Ovary (tissue), 9 donors: ENCODE results near the gene ILDR2. TPM values are rescaled to one million over a fixed set of nuclear protein-coding genes. Genes with fewer than 3 reads are reported as not detected.

Source experiments
- DNase-seq, 5 donors: peaks; one replicate each; pipeline ENCODE4 v3.0.0-alpha.2; 2019 to 2020
- H3K27ac ChIP-seq, 2 donors: fragments of 200-600 bp; one replicate each; pipeline versions ENCODE4 v1.5.1 to v1.8.0; 2019 to 2022
- H3K27me3 ChIP-seq: fragments of 200-600 bp; one replicate; pipeline ENCODE4 v1.8.0; 2022
- H3K36me3 ChIP-seq: fragments of 200-600 bp; sonication (generic); one replicate; pipeline ENCODE4 v1.5.1; 2019
- H3K4me1 ChIP-seq: one replicate; pipeline ENCODE4 v1.8.1; 2013; ENCODE audit warnings: mild to moderate bottlenecking, moderate library complexity; ENCODE audit not compliant: insufficient read depth
- H3K4me3 ChIP-seq: fragments of 200-600 bp; sonication (generic); one replicate; pipeline ENCODE4 v1.5.1; 2017
- H3K9me3 ChIP-seq, 2 donors: fragments of 200-600 bp in 1 of 2; sonication (generic) in 1 of 2; one replicate each; pipeline versions ENCODE4 v1.5.1 to v1.8.1; 2013 to 2019; ENCODE audit warnings: mild to moderate bottlenecking in 1 of 2, moderate library complexity in 1 of 2
- CTCF ChIP-seq, 3 donors: fragments of 450-650 bp in 2 of 3; fragments of 200-600 bp in 1 of 3; IDR thresholded peaks; one replicate each; pipeline versions ENCODE4 v1.5.1 to v1.8.0; 2016 to 2022; ENCODE audit warnings: antibody characterized with exemption in 3 of 3, mild to moderate bottlenecking in 1 of 3
- EP300 ChIP-seq: sonication (generic); formaldehyde crosslinking; IDR thresholded peaks from one replicate; pipeline ENCODE4 v1.6.1; 2017; ENCODE audit warnings: antibody characterized with exemption
- POLR2A ChIP-seq: fragments of 450-650 bp; IDR thresholded peaks from one replicate; pipeline ENCODE4 v1.6.1; 2017; ENCODE audit warnings: antibody characterized with exemption, mild to moderate bottlenecking, moderate library complexity
- WGBS, 3 donors: extraction: QIAGEN DNeasy Blood & Tissue Kit in 1 of 3; methylation state at CpG; one replicate each; pipeline versions ENCODE4 v1.1.5 to v1.1.7; 2013 to 2017; 5-methylcytosine and 5-hydroxymethylcytosine counted together
- intact Hi-C, 4 donors: fragments of 100-400 bp; cut with DNase I; formaldehyde crosslinking; loops; one replicate each; pipeline versions ENCODE4 v1.11.0 to v1.15.1; 2022 to 2023
- polyA plus RNA-seq, 2 donors: library from polyadenylated mRNA; stranded (reverse); fragments of 200-250 nt in 1 of 2; fragments of 350-450 nt in 1 of 2; fragmentation: Illumina TruSeq in 1 of 2; extraction: RNeasy Lipid Tissue Mini Kit (QIAGEN cat#74804) in 1 of 2; gene quantifications; one replicate each; pipeline ENCODE4 v1.2.3, GENCODE V29; 2013 to 2014
- total RNA-seq, 7 donors: library from RNA; depleted of rRNA in 2 of 7; stranded (reverse); fragments of >200 nt in 2 of 7; fragmentation: NEBNext Ultra II Directional in 3 of 7; extraction: Animal tissue kit (Norgen Biotek cat#: 25700) in 3 of 7; gene quantifications; one replicate each; pipeline versions ENCODE4 v1.1.0 to v1.2.4, GENCODE V29; 2016 to 2023
- donor health status: DM: no; HTN: no; CAD: no; lungs with moderate emphysema.
- donor health status: DM: no; HTN: no; CAD: no.
- donor health status: Bipolar disorder and iron deficiency.
- donor health status: DM: yes; HTN: yes; CAD: no.
- donor health status: DM: no; HTN: no; CAD: no.
- donor health status: DM: yes; HTN: yes; CAD: no.

ILDR2 gene
- total and polyA plus RNA-seq, 9 donors, result 0.15 to 13.0 (median 0.45) TPM

- no peaks in the 10 kb centered on the region for H3K27me3 ChIP-seq
- H3K4me1 ChIP-seq, result no peaks in the 10 kb centered on the region
- intact Hi-C loops, result no loop called here
- DNase-seq, result no peak
- no peak within 1 kb of the TSS for H3K4me3 ChIP-seq
- H3K27ac ChIP-seq, result no peak within 1 kb of the TSS
- H3K9me3 ChIP-seq, result peaks cover 0 to 3% of the 10 kb centered on the region in 2 donors
- WGBS, 3 donors, result 90 to 94% (median 91%) methylated on average over 45 of the region's 45 CpGs
- H3K36me3 ChIP-seq, result no peaks in the 10 kb centered on the region
- no peak for TF ChIP-seq POLR2A
- TF ChIP-seq EP300, result no peak
- TF ChIP-seq CTCF (IDR thresholded peaks at IDR 0.05), result no peak
Measured at GRCh38 chr1:166988974-166989515, 13.7 kb upstream of the ILDR2 start, which contains the start of gene MAEL. MAEL (plus strand) TSS chr1:166989280; CDS start chr1:166989353, 73 bp downstream.

GRCh38 chr1:166981589-166981988, 6.2 kb upstream of the ILDR2 start:
- 86 to 97% (median 87%) methylated on average over 1 of the region's 1 CpG for WGBS, 3 donors
- Histone ChIP-seq H3K4me1 (no peaks in the 10 kb centered on the region), H3K36me3 (no peaks in the 10 kb centered on the region), H3K9me3 (peaks cover 0 to 3% of the 10 kb centered on the region in 2 donors), H3K4me3 (no peak overlapping the region), H3K27me3 (no peaks in the 10 kb centered on the region), H3K27ac (no peak overlapping the region)
- no peak for TF ChIP-seq EP300
- TF ChIP-seq POLR2A, result no peak
- no peak for TF ChIP-seq CTCF (IDR thresholded peaks at IDR 0.05)
- no peak for DNase-seq
- intact Hi-C loops, result no loop called here

- 72 to 77% (median 75%) methylated on average over 3 of the region's 3 CpGs for WGBS, 3 donors
- no peak for TF ChIP-seq CTCF (IDR thresholded peaks at IDR 0.05)
- Histone ChIP-seq H3K4me1 (no peaks in the 10 kb centered on the region), H3K9me3 (peaks cover 0 to 3% of the 10 kb centered on the region in 2 donors), H3K27me3 (no peaks in the 10 kb centered on the region), H3K27ac (no peak overlapping the region), H3K36me3 (no peaks in the 10 kb centered on the region), H3K4me3 (no peak overlapping the region)
- no peak for DNase-seq
- intact Hi-C loops, result no loop called here
Measured at GRCh38 chr1:166980818-166981217, 5.5 kb upstream of the ILDR2 start.

GRCh38 chr1:166980383-166980782, 5.0 kb upstream of the ILDR2 start:
- intact Hi-C loops, result no loop called here
- 22 to 48% (median 27%) methylated on average over 1 of the region's 1 CpG for WGBS, 3 donors
- no peaks in the 10 kb centered on the region for H3K27me3 ChIP-seq

More at GRCh38 chr1:166980383-166980782, 5.0 kb upstream of the ILDR2 start:
- H3K9me3 ChIP-seq, result peaks cover 0 to 3% of the 10 kb centered on the region in 2 donors
- no peak overlapping the region for H3K4me3 ChIP-seq
- H3K36me3 ChIP-seq, result no peaks in the 10 kb centered on the region
- no peaks in the 10 kb centered on the region for H3K4me1 ChIP-seq
- no peak overlapping the region for H3K27ac ChIP-seq
- no peak for DNase-seq
- TF ChIP-seq POLR2A (no peak), CTCF (IDR thresholded peaks at IDR 0.05) (no peak), EP300 (no peak)
